HepG2 (cell line): ENCODE data around the gene SLC44A4. TPM values are rescaled to one million over a fixed set of nuclear protein-coding genes. Genes with fewer than 3 reads are reported as not detected.

ENCODE experiments used
- ATF1 ChIP-seq: IDR thresholded peaks from 2 replicates; pipeline ENCODE4 v1.6.1; 2016; ENCODE audit warnings: mild to moderate bottlenecking, control low read depth
- ATF4 ChIP-seq, 2 experiments: fragments of 450-650 bp in 1 of 2; sonication (generic) in 1 of 2; formaldehyde crosslinking; IDR thresholded peaks; 2 replicates each; pipeline versions ENCODE4 v1.5.0 to v1.8.0; 2020 to 2022; ENCODE audit warnings: mild to moderate bottlenecking in 1 of 2, missing genetic modification reagents in 1 of 2
- ATF7 ChIP-seq, 2 experiments: fragments of 450-650 bp in 1 of 2; sonication (generic) in 1 of 2; formaldehyde crosslinking in 1 of 2; IDR thresholded peaks; 2 replicates each; pipeline versions ENCODE4 v1.4.0 to v1.6.1; 2016 to 2020; ENCODE audit warnings: antibody characterized with exemption in 1 of 2, mild to moderate bottlenecking in 1 of 2, missing genetic modification reagents in 1 of 2
- BCL6 ChIP-seq: IDR thresholded peaks from 2 replicates; pipeline ENCODE4 v1.6.1; 2016; ENCODE audit warnings: missing genetic modification reagents, missing compliant biosample characterization
- CENPBD1 ChIP-seq: sonication (generic); formaldehyde crosslinking; IDR thresholded peaks from 2 replicates; pipeline ENCODE4 v1.8.0; 2022; ENCODE audit warnings: missing genetic modification reagents, low read depth, mild to moderate bottlenecking, borderline replicate concordance
- ELF1 ChIP-seq: sonication (generic); formaldehyde crosslinking; IDR thresholded peaks from 2 replicates; pipeline ENCODE4 v1.4.0; 2020; ENCODE audit warnings: missing genetic modification reagents
- HMGA1 ChIP-seq: sonication (generic); formaldehyde crosslinking; conservative IDR thresholded peaks from 2 replicates; pipeline ENCODE4 v1.4.0; 2020; ENCODE audit warnings: missing genetic modification reagents
- HNRNPK ChIP-seq: fragments of 200-400 bp; formaldehyde crosslinking; IDR thresholded peaks from 2 replicates; pipeline ENCODE4 v1.6.1; 2018; ENCODE audit warnings: low read length, low read depth, moderate library complexity, mild to moderate bottlenecking; ENCODE audit not compliant: poor library complexity, severe bottlenecking
- JARID2 ChIP-seq: sonication (generic); formaldehyde crosslinking; IDR thresholded peaks from 2 replicates; pipeline ENCODE4 v1.8.1; 2023; ENCODE audit warnings: missing genetic modification reagents, inconsistent platforms; ENCODE audit not compliant: insufficient replicate concordance
- KIAA2018 ChIP-seq: sonication (generic); formaldehyde crosslinking; IDR thresholded peaks from 2 replicates; pipeline ENCODE4 v1.5.0; 2020; ENCODE audit warnings: mild to moderate bottlenecking, missing genetic modification reagents, borderline replicate concordance
- KLF15 ChIP-seq: sonication (generic); formaldehyde crosslinking; IDR thresholded peaks from 2 replicates; pipeline ENCODE4 v1.8.1; 2023; ENCODE audit warnings: borderline replicate concordance, mild to moderate bottlenecking, inconsistent platforms, missing genetic modification reagents, mixed read lengths
- KMT2B ChIP-seq: IDR thresholded peaks from 2 replicates; pipeline ENCODE4 v1.6.1; 2016; ENCODE audit warnings: missing genetic modification reagents, missing compliant biosample characterization
- SATB2 ChIP-seq: sonication (generic); formaldehyde crosslinking; IDR thresholded peaks from 2 replicates; pipeline ENCODE4 v1.5.0; 2020; ENCODE audit warnings: missing genetic modification reagents
- TBL1XR1 ChIP-seq: fragments of 150-350 bp; IDR thresholded peaks from 2 replicates; pipeline ENCODE4 v1.6.1; 2014; ENCODE audit warnings: borderline replicate concordance, low read length; ENCODE audit not compliant: partially characterized antibody
- ZFP91 ChIP-seq: sonication (generic); formaldehyde crosslinking; IDR thresholded peaks from 2 replicates; pipeline ENCODE4 v1.9.0; 2022; ENCODE audit warnings: missing genetic modification reagents, mild to moderate bottlenecking, borderline replicate concordance
- ZNF12 ChIP-seq: sonication (generic); formaldehyde crosslinking; IDR thresholded peaks from 2 replicates; pipeline ENCODE4 v1.5.0; 2020; ENCODE audit warnings: missing genetic modification reagents
- polyA plus RNA-seq, 8 experiments: library from polyadenylated mRNA; depleted of rRNA in 3 of 8; stranded (reverse) in 7 of 8; unstranded in 1 of 8; fragments of >200 nt; fragmentation: Illumina TruSeq in 4 of 8; extraction: Trizol in 4 of 8; gene quantifications; 2 replicates each; pipeline versions ENCODE4 v1.2.1 to v1.2.3, GENCODE V29; 2011 to 2016; ENCODE audit warnings: low read depth in 4 of 8, missing spikeins in 1 of 8, mixed read lengths in 1 of 8; ENCODE audit not compliant: insufficient read depth in 1 of 8
- total RNA-seq, 5 experiments: library from RNA; depleted of rRNA; stranded (reverse); fragments of >200 nt; fragmentation: Illumina TruSeq; extraction: Trizol; gene quantifications; 2 replicates each; pipeline ENCODE4 v1.2.3, GENCODE V29; 2016; ENCODE audit warnings: low read depth in 1 of 5

SLC44A4 gene
- total and polyA plus RNA-seq, 2 of the 13 experiments (the other 11 are each of a cell fraction or from before 2014, with no cell fraction given) = 3.5 to 5.9 TPM

- TF ChIP-seq ZFP91 (CRISPR knock-in tag) (peak; percentile 99), ZNF12 (CRISPR knock-in tag) (peak; percentile 74), JARID2 (peak; percentile 63), CENPBD1 (no peak), KLF15 (CRISPR knock-in tag) (peak; percentile 91; the same call in 1 of the 2 replicates), ATF7 (IDR thresholded peaks at IDR 0.05) (no peak), ATF7 (CRISPR knock-in tag; IDR thresholded peaks at IDR 0.05) (no peak), HNRNPK (peak; percentile 82), ATF1 (peak; percentile 96), HMGA1 (no peak), SATB2 (CRISPR knock-in tag) (no peak; the same call in 1 of the 2 replicates), BCL6 (CRISPR knock-in tag) (peak; percentile 60), KMT2B (CRISPR knock-in tag) (peak; percentile 52), TBL1XR1 (no peak), ELF1 (CRISPR knock-in tag) (peak; percentile 87), ATF4 (CRISPR knock-in tag; IDR thresholded peaks at IDR 0.05) (peak in 1 of 2 experiments; percentile 66; a peak in 1 of 4 replicates), KIAA2018 (CRISPR knock-in tag) (0 out of 2 replicates have a peak, but pooled peaks have one; percentile 69)
These were observed 16.2 kb downstream of the SLC44A4 start, which contains the start of gene NEU1 (continued) for GRCh38 chr6:31862344-31863235.
